HL-60 (cell line): ENCODE results near the gene RBBP8NL.

Experiments
- POLR2AphosphoS5 ChIP-seq: IDR thresholded peaks from 2 replicates; pipeline ENCODE4 v1.6.1; 2012; ENCODE audit warnings: low read depth
- TF ChIP-seq, protein P1 (sequence below): IDR thresholded peaks from one replicate; pipeline ENCODE4 v1.5.1; 2011; ENCODE audit warnings: low read length, control low read depth, inconsistent platforms; ENCODE audit not compliant: insufficient read depth
- TF ChIP-seq, protein P2 (sequence below): IDR thresholded peaks from 2 replicates; pipeline ENCODE4 v1.6.1; 2012; ENCODE audit warnings: low read depth; ENCODE audit not compliant: insufficient replicate concordance

DNA sequence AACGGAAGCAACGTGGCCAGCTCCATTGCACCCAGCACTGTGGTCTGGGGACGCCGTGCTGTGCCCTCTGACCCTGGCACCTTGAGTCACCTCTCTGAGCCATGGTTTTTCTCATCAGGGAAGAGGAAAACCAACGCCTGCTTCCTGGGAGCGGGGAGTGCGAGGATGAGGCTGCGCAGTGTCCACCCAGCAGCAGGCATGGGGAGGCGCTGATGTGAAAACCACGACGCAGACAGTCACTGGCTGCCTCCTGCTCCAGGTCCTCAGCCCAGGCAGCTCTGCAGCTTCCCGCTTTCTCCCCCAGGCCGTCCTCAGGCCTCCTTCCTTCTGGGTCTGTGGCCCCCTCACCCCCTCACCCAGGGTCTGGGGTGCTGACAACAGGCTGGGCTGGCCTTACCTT, 34.5 kb upstream of the RBBP8NL start:
- TF ChIP-seq, protein P1, sequence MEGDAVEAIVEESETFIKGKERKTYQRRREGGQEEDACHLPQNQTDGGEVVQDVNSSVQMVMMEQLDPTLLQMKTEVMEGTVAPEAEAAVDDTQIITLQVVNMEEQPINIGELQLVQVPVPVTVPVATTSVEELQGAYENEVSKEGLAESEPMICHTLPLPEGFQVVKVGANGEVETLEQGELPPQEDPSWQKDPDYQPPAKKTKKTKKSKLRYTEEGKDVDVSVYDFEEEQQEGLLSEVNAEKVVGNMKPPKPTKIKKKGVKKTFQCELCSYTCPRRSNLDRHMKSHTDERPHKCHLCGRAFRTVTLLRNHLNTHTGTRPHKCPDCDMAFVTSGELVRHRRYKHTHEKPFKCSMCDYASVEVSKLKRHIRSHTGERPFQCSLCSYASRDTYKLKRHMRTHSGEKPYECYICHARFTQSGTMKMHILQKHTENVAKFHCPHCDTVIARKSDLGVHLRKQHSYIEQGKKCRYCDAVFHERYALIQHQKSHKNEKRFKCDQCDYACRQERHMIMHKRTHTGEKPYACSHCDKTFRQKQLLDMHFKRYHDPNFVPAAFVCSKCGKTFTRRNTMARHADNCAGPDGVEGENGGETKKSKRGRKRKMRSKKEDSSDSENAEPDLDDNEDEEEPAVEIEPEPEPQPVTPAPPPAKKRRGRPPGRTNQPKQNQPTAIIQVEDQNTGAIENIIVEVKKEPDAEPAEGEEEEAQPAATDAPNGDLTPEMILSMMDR, result no peak
- TF ChIP-seq, protein P2, sequence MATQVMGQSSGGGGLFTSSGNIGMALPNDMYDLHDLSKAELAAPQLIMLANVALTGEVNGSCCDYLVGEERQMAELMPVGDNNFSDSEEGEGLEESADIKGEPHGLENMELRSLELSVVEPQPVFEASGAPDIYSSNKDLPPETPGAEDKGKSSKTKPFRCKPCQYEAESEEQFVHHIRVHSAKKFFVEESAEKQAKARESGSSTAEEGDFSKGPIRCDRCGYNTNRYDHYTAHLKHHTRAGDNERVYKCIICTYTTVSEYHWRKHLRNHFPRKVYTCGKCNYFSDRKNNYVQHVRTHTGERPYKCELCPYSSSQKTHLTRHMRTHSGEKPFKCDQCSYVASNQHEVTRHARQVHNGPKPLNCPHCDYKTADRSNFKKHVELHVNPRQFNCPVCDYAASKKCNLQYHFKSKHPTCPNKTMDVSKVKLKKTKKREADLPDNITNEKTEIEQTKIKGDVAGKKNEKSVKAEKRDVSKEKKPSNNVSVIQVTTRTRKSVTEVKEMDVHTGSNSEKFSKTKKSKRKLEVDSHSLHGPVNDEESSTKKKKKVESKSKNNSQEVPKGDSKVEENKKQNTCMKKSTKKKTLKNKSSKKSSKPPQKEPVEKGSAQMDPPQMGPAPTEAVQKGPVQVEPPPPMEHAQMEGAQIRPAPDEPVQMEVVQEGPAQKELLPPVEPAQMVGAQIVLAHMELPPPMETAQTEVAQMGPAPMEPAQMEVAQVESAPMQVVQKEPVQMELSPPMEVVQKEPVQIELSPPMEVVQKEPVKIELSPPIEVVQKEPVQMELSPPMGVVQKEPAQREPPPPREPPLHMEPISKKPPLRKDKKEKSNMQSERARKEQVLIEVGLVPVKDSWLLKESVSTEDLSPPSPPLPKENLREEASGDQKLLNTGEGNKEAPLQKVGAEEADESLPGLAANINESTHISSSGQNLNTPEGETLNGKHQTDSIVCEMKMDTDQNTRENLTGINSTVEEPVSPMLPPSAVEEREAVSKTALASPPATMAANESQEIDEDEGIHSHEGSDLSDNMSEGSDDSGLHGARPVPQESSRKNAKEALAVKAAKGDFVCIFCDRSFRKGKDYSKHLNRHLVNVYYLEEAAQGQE, result no peak
- no peak for TF ChIP-seq POLR2AphosphoS5
